Measurements from ENCODE around the gene NUMB.

DNA sequence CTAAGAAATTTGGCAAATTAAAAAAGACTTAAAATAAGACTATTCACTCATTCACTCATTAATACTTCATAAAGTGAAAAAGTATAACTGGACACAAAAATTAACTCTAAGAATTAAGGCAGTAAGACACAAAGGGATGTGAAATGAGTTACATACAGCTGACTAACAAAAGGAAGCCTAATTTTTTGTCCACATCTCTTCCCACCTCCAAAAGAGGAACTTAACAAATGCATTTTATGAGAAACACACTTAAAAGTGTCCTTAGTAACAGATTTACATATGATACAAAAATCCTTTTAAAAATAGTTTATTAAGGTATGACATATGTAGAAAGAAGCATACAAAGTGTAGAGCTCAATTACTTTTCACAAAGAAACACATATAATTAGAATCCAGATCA, 88.9 kb downstream of the NUMB start:
- TF ChIP-seq CTCF (IDR thresholded peaks at IDR 0.05) (no peak), POLR2A (IDR thresholded peaks at IDR 0.05) (no peak)
